Measurements from ENCODE around the gene TBC1D1.

DNA sequence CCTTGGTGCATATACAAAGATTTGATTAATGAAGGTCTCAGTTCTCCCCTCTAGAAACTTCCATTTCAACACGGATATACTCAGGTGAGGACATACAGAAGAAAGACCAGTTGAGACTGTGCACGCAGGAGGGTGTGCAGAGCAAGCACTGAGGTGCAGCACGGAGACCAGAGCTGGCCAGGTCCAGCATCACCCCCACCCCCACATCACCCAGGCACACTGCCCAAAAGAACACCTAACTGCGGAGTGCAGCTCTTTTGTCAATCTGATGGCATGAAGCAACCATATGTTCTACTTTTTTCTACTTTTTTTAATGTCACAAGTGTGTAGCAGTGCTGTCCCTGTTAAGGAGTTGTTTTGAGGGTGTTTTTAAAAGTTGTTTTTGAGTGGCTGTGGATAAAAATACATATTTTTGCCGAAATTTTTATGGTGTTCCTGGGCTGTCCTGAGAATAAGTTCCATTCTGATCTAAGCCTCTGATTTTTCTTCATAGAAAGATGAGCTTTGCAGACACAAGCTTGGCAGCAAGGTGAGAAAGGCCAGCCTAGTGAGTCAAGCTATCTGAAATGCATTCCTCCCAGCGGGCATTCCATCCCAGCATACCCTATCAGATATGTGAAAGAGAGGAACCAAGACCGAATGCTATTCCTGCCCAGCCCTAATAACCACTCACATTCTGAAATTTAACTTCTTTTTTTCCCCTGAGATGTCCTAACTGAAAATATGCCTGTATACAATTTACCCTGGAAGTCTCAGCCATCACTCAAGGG is 243.0 kb downstream of the TBC1D1 start:
- TF ChIP-seq, protein P1, sequence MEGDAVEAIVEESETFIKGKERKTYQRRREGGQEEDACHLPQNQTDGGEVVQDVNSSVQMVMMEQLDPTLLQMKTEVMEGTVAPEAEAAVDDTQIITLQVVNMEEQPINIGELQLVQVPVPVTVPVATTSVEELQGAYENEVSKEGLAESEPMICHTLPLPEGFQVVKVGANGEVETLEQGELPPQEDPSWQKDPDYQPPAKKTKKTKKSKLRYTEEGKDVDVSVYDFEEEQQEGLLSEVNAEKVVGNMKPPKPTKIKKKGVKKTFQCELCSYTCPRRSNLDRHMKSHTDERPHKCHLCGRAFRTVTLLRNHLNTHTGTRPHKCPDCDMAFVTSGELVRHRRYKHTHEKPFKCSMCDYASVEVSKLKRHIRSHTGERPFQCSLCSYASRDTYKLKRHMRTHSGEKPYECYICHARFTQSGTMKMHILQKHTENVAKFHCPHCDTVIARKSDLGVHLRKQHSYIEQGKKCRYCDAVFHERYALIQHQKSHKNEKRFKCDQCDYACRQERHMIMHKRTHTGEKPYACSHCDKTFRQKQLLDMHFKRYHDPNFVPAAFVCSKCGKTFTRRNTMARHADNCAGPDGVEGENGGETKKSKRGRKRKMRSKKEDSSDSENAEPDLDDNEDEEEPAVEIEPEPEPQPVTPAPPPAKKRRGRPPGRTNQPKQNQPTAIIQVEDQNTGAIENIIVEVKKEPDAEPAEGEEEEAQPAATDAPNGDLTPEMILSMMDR (IDR thresholded peaks at IDR 0.05), result no peak
- no peak for TF ChIP-seq POLR2A (IDR thresholded peaks at IDR 0.05)
